HCT116 (cell line): ENCODE data around the gene ZNF497. TPM values are rescaled to one million over a fixed set of nuclear protein-coding genes. Genes with fewer than 3 reads are reported as not detected.
"Not testable (repeated sequence)": the region's sequence is repeated elsewhere in the genome, so short reads cannot be mapped to it uniquely, and the experiment has no call there.

Experiments used
- ATAC-seq: fragments of 200-7000 bp; cut with Tn5 transposase; 2 replicates; pipeline ENCODE4 v1.9.1; 2020; ENCODE audit warnings: mild to moderate bottlenecking, moderate library complexity
- BruUV-seq: library from RNA; stranded (reverse); fragments of 400-500 nt; replicated peaks from 2 replicates; lab custom pipeline; 2021; lab: Mats Ljungman, UMichigan
- CTCF ChIA-PET: fragments of 300-600 bp; sonication (Branson Sonifier 250); formaldehyde crosslinking; loops from one replicate; lab custom pipeline; 2021; ENCODE audit warnings: antibody characterized with exemption; lab: Charles Lee
- POLR2A ChIA-PET: fragments of 300-600, 350-600 bp; sonication (Branson Sonifier 250); formaldehyde crosslinking; loops from one replicate; lab custom pipeline; 2021; ENCODE audit warnings: antibody characterized with exemption; lab: Charles Lee
- RAD21 ChIA-PET, 2 experiments: fragments of 300-600 bp; sonication (Branson Sonifier 250); formaldehyde crosslinking; loops; one replicate each; lab custom pipeline; 2023; ENCODE audit warnings: low total read pairs in 2 of 2; ENCODE audit not compliant: uncharacterized antibody in 2 of 2, unreplicated experiment in 2 of 2, low non-redundant PET in 1 of 2; lab: Charles Lee
- DNase-seq: peaks from one replicate; pipeline ENCODE4 v3.0.0-alpha.2; 2010; ENCODE audit warnings: low read depth, low spot score
- H2AFZ ChIP-seq: fragments of 200-600 bp; shearing (Covaris generic), sonication (generic); 2 replicates; pipeline ENCODE4 v1.6.1; 2017; ENCODE audit warnings: low read depth, mixed run types, mixed read lengths, antibody characterized with exemption, low read length; ENCODE audit not compliant: poor library complexity, severe bottlenecking
- H3K27ac ChIP-seq: 2 replicates; pipeline ENCODE4 v1.5.1; 2012; ENCODE audit warnings: low read depth, low read length
- H3K27me3 ChIP-seq: fragments of 200-600 bp; sonication (generic); 2 replicates; pipeline ENCODE4 v1.6.1; 2016; ENCODE audit warnings: mixed run types, low read length, mixed read lengths; ENCODE audit not compliant: insufficient read depth
- H3K36me3 ChIP-seq, 2 experiments: fragments of 200-500 bp in 1 of 2; fragments of 200-600 bp in 1 of 2; sonication (Bioruptor generic) in 1 of 2; sonication (generic) in 1 of 2; 2 replicates each; pipeline versions ENCODE4 v1.5.1 to v1.6.1; 2014 to 2016; ENCODE audit warnings: low read length in 2 of 2, inconsistent platforms in 1 of 2, mixed read lengths in 1 of 2, mixed run types in 1 of 2; ENCODE audit not compliant: insufficient read depth in 2 of 2, control insufficient read depth in 1 of 2
- H3K4me1 ChIP-seq, 2 experiments: fragments of 200-600 bp in 1 of 2; sonication (generic) in 1 of 2; 2 replicates each; pipeline versions ENCODE4 v1.5.1 to v1.6.1; 2012 to 2017; ENCODE audit warnings: low read length in 2 of 2, inconsistent platforms in 1 of 2, mild to moderate bottlenecking in 1 of 2, mixed read lengths in 1 of 2, mixed run types in 1 of 2, moderate library complexity in 1 of 2; ENCODE audit not compliant: insufficient read depth in 2 of 2, control insufficient read depth in 1 of 2
- H3K4me2 ChIP-seq: fragments of 200-600 bp; sonication (generic); 2 replicates; pipeline ENCODE4 v1.6.1; 2017; ENCODE audit warnings: mixed run types, low read length, mixed read lengths
- H3K4me3 ChIP-seq, 2 experiments: fragments of 200-600 bp in 1 of 2; sonication (generic) in 1 of 2; replicated peaks in 1 of 2; 2 replicates each; pipeline ENCODE4 v1.5.1; 2011 to 2016; ENCODE audit warnings: low read length in 2 of 2, control low read depth in 1 of 2, low read depth in 1 of 2, mild to moderate bottlenecking in 1 of 2, mixed read lengths in 1 of 2, mixed run types in 1 of 2
- H3K79me2 ChIP-seq: fragments of 200-600 bp; sonication (generic); 2 replicates; pipeline ENCODE4 v1.6.1; 2017; ENCODE audit warnings: mild to moderate bottlenecking, mixed run types, low read length, moderate library complexity, mixed read lengths; ENCODE audit not compliant: insufficient read depth
- H3K9ac ChIP-seq: fragments of 200-600 bp; sonication (generic); 2 replicates; pipeline ENCODE4 v1.6.1; 2016; ENCODE audit warnings: low read length, mixed read lengths
- H3K9me2 ChIP-seq: fragments of 200-600 bp; sonication (generic), shearing (Covaris generic); 2 replicates; pipeline ENCODE4 v1.6.1; 2017; ENCODE audit warnings: mixed run types, mild to moderate bottlenecking, moderate library complexity; ENCODE audit not compliant: insufficient read depth
- H3K9me3 ChIP-seq, 2 experiments: fragments of 200-500 bp in 1 of 2; fragments of 200-600 bp in 1 of 2; sonication (Bioruptor generic) in 1 of 2; sonication (generic) in 1 of 2; 2 replicates each; pipeline ENCODE4 v1.6.1; 2014 to 2017; ENCODE audit warnings: low read length in 2 of 2, mixed read lengths in 2 of 2, inconsistent platforms in 1 of 2, low read depth in 1 of 2, mild to moderate bottlenecking in 1 of 2, mixed run types in 1 of 2, moderate library complexity in 1 of 2; ENCODE audit not compliant: control insufficient read depth in 1 of 2, insufficient read depth in 1 of 2
- H4K20me1 ChIP-seq: fragments of 200-600 bp; sonication (generic), shearing (Covaris generic); 2 replicates; pipeline ENCODE4 v1.6.1; 2017; ENCODE audit warnings: mixed run types, mild to moderate bottlenecking, moderate library complexity; ENCODE audit not compliant: insufficient read depth
- ELF1 ChIP-seq: IDR thresholded peaks from 2 replicates; pipeline ENCODE4 v1.6.1; 2012; ENCODE audit warnings: low read depth, borderline replicate concordance
- JUND ChIP-seq: IDR thresholded peaks from 2 replicates; pipeline ENCODE4 v1.6.1; 2012
- intact Hi-C: fragments of 100-400 bp; cut with micrococcal nuclease; formaldehyde crosslinking; loops from 2 replicates; pipeline ENCODE4 v1.10.0; 2022
- total RNA-seq: library from RNA; stranded (reverse); gene quantifications from one replicate; pipeline ENCODE4 v1.2.1, GENCODE V29; 2021; ENCODE audit not compliant: unreplicated experiment

The ZNF497 gene
- total RNA-seq, 1 experiment from 2014 or later = 5.1 TPM

DNA sequence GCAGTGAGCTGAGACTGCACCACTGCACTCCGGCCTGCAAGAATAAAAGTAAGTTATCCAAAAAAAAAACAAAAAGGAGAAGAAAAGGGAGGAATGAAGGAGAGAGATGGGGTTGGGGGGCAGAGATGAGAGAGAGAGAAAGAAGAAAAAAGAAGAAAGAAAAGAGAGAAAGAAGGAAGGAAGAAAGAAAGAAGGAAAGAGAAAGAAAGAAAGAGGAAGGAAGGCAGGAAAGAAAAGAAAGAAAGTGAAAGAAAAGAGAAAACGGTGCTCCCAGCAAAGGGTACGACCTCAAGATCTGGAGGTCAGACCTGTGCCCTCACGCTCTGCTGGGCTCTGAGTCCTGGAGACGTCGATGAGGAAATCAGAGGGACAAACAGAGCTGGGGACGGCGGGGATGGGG lies 13.0 kb downstream of the ZNF497 start:
- no peaks in the 10 kb centered on the region for H3K36me3 ChIP-seq
- H3K9ac ChIP-seq = no peak overlapping the region
- no peaks in the 10 kb centered on the region for H3K27me3 ChIP-seq
- CTCF ChIA-PET = no interaction called here
- H3K4me2 ChIP-seq = no peak overlapping the region
- TF ChIP-seq JUND = no peak
- no peak for TF ChIP-seq ELF1
- H3K9me2 ChIP-seq = no peaks in the 10 kb centered on the region
- intact Hi-C loops = no loop called here
- POLR2A ChIA-PET = no interaction called here
- H3K27ac ChIP-seq = no peak overlapping the region
- no peak overlapping the region for H2AFZ ChIP-seq
- no peaks in the 10 kb centered on the region for H3K4me1 ChIP-seq
- RAD21 ChIA-PET = interaction anchor here in 1 of 2 experiments (0.6 kb wide), 1 partner anchor 27 kb away, joined by 3 read pairs; no protein-coding TSS in a partner anchor
- DNase-seq (no peak), ATAC-seq (no peak)
- H4K20me1 ChIP-seq = no peaks in the 10 kb centered on the region
- no TSS peak for BruUV-seq
- no peaks in the 10 kb centered on the region for H3K79me2 ChIP-seq
- H3K4me3 ChIP-seq = no peak overlapping the region
- no peaks in the 10 kb centered on the region for H3K9me3 ChIP-seq

- H3K4me1 ChIP-seq, H3K9me3 ChIP-seq, H3K27ac ChIP-seq, DNase-seq, RAD21 ChIA-PET, H3K9me2 ChIP-seq, H3K9ac ChIP-seq, H3K4me3 ChIP-seq, ATAC-seq, H3K4me2 ChIP-seq, H3K36me3 ChIP-seq, H3K27me3 ChIP-seq, H4K20me1 ChIP-seq, H2AFZ ChIP-seq, H3K79me2 ChIP-seq, BruUV-seq, intact Hi-C loops, POLR2A ChIA-PET: not testable (repeated sequence)
- CTCF ChIA-PET = interaction anchor here (1.0 kb wide), 1 partner anchor 12 kb away, joined by 3 read pairs; no protein-coding TSS in a partner anchor
These were observed 14.5 kb downstream of the ZNF497 start for GRCh38 chr19:58348080-58348479.
